H1 (cell line): ENCODE results near the gene DOHH. TPM values are rescaled to one million over a fixed set of nuclear protein-coding genes. Genes with fewer than 3 reads are reported as not detected.

Experiments used
- CTCF ChIA-PET: fragments of 300-600 bp; sonication (Branson Sonifier 250); formaldehyde crosslinking; loops from one replicate; lab custom pipeline; 2021; ENCODE audit not compliant: partially characterized antibody; lab: Charles Lee
- POLR2A ChIA-PET: fragments of 300-600 bp; sonication (Branson Sonifier 250); formaldehyde crosslinking; loops from one replicate; lab custom pipeline; 2021; ENCODE audit warnings: inconsistent platforms; ENCODE audit not compliant: partially characterized antibody; lab: Charles Lee
- DNase-seq, 2 experiments: peaks; one replicate each; pipeline versions ENCODE4 v3.0.0 to v3.0.0-alpha.2; 2010 to 2022; ENCODE audit warnings: low spot score in 2 of 2, low read depth in 1 of 2, mixed read lengths in 1 of 2
- FAIRE-seq: peaks from 2 replicates; lab custom pipeline; 2011; peaks lifted over from hg19 to GRCh38; lab: Jason Lieb, UNC
- H2AFZ ChIP-seq: 2 replicates; pipeline ENCODE4 v1.8.1; 2012; ENCODE audit warnings: low read length, inconsistent platforms
- H2AK5ac ChIP-seq: 2 replicates; pipeline ENCODE4 v1.6.1; 2013; ENCODE audit warnings: low read depth, low read length
- H2BK120ac ChIP-seq: replicated peaks from 2 replicates; pipeline ENCODE3; 2013; ENCODE audit warnings: low read depth, low read length, inconsistent platforms
- H2BK12ac ChIP-seq: 2 replicates; pipeline ENCODE4 v1.6.1; 2013; ENCODE audit warnings: low read depth, low read length
- H2BK15ac ChIP-seq: 2 replicates; pipeline ENCODE4 v1.6.1; 2013; ENCODE audit warnings: low read length
- H2BK20ac ChIP-seq: 2 replicates; pipeline ENCODE4 v1.6.1; 2013; ENCODE audit warnings: low read length
- H2BK5ac ChIP-seq: 2 replicates; pipeline ENCODE4 v1.6.1; 2013; ENCODE audit warnings: low read depth, low read length
- H3K14ac ChIP-seq: 2 replicates; pipeline ENCODE4 v1.6.1; 2013; ENCODE audit warnings: inconsistent platforms; ENCODE audit not compliant: insufficient read length
- H3K18ac ChIP-seq: 2 replicates; pipeline ENCODE4 v1.6.1; 2013; ENCODE audit warnings: low read length; ENCODE audit errors: extremely low read depth
- H3K23ac ChIP-seq: 2 replicates; pipeline ENCODE4 v1.6.1; 2013; ENCODE audit warnings: inconsistent platforms; ENCODE audit not compliant: insufficient read length
- H3K23me2 ChIP-seq: 2 replicates; pipeline ENCODE4 v1.6.1; 2013; ENCODE audit warnings: low read depth, low read length
- H3K27ac ChIP-seq: 2 replicates; pipeline ENCODE4 v1.6.1; 2011; ENCODE audit warnings: low read depth, low read length, inconsistent platforms
- H3K27me3 ChIP-seq, 4 experiments: replicated peaks in 1 of 4; 1 replicate in 1 of 4; 2 replicates in 3 of 4; pipeline versions ENCODE4 v1.6.1 to v1.8.1; 2011 to 2013; ENCODE audit warnings: low read length in 3 of 4, mild to moderate bottlenecking in 3 of 4, inconsistent platforms in 2 of 4, mixed read lengths in 2 of 4, moderate library complexity in 1 of 4; ENCODE audit not compliant: control insufficient read depth in 3 of 4, insufficient read depth in 3 of 4; ENCODE audit errors: extremely low read depth in 1 of 4
- H3K36me3 ChIP-seq, 4 experiments: 2 replicates each; pipeline versions ENCODE4 v1.6.1 to v1.8.1; 2011 to 2013; ENCODE audit warnings: mild to moderate bottlenecking in 4 of 4, low read length in 3 of 4, moderate library complexity in 2 of 4, control low read depth in 1 of 4, inconsistent platforms in 1 of 4; ENCODE audit not compliant: insufficient read depth in 4 of 4, control insufficient read depth in 2 of 4
- H3K4ac ChIP-seq: replicated peaks from 2 replicates; pipeline ENCODE3; 2013; ENCODE audit warnings: low read length, low read depth, mixed read lengths, inconsistent platforms; ENCODE audit not compliant: insufficient read length
- H3K4me1 ChIP-seq, 4 experiments: replicated peaks in 1 of 4; 1 replicate in 1 of 4; 2 replicates in 3 of 4; pipeline versions ENCODE4 v1.6.1 to v1.8.1; 2011 to 2013; ENCODE audit warnings: low read length in 3 of 4, inconsistent platforms in 2 of 4, mixed read lengths in 1 of 4; ENCODE audit not compliant: insufficient read depth in 4 of 4, control insufficient read depth in 3 of 4
- H3K4me2 ChIP-seq, 2 experiments: 2 replicates each; pipeline versions ENCODE4 v1.6.1 to v1.8.1; 2011 to 2013; ENCODE audit warnings: low read depth in 2 of 2, low read length in 2 of 2, control low read depth in 1 of 2, inconsistent platforms in 1 of 2, mild to moderate bottlenecking in 1 of 2; ENCODE audit not compliant: insufficient read depth in 1 of 2
- H3K4me3 ChIP-seq, 4 experiments: fragments of 200-600, 300-600 bp in 1 of 4; sonication (generic), shearing (Covaris generic), sonication (Bioruptor Twin) in 1 of 4; 2 replicates each; pipeline versions ENCODE4 v1.5.1 to v1.8.1; 2011 to 2016; ENCODE audit warnings: low read length in 4 of 4, low read depth in 3 of 4, control low read depth in 2 of 4, inconsistent platforms in 2 of 4, mild to moderate bottlenecking in 2 of 4, mixed read lengths in 1 of 4, moderate library complexity in 1 of 4; ENCODE audit not compliant: insufficient read depth in 2 of 4; ENCODE audit errors: extremely low read depth in 1 of 4
- H3K56ac ChIP-seq: replicated peaks from 2 replicates; pipeline ENCODE3; 2013; ENCODE audit warnings: low read depth, mild to moderate bottlenecking, mixed read lengths, low read length, inconsistent platforms; ENCODE audit not compliant: insufficient read length
- H3K79me1 ChIP-seq: 2 replicates; pipeline ENCODE4 v1.6.1; 2013; ENCODE audit warnings: low read depth, low read length, control low read depth
- H3K79me2 ChIP-seq, 2 experiments: 2 replicates each; pipeline versions ENCODE4 v1.6.1 to v1.8.1; 2012 to 2013; ENCODE audit warnings: low read length in 2 of 2, mild to moderate bottlenecking in 2 of 2, inconsistent platforms in 1 of 2; ENCODE audit not compliant: insufficient read depth in 2 of 2, control insufficient read depth in 1 of 2
- H3K9ac ChIP-seq, 4 experiments: replicated peaks in 1 of 4; 1 replicate in 1 of 4; 2 replicates in 3 of 4; pipeline versions ENCODE4 v1.6.1 to v1.8.1; 2011 to 2013; ENCODE audit warnings: low read depth in 3 of 4, low read length in 3 of 4, control low read depth in 2 of 4, mild to moderate bottlenecking in 2 of 4, moderate library complexity in 2 of 4, inconsistent platforms in 1 of 4; ENCODE audit errors: extremely low read depth in 1 of 4
- H3K9me3 ChIP-seq, 2 experiments: 2 replicates each; pipeline versions ENCODE4 v1.6.1 to v1.8.1; 2012 to 2013; ENCODE audit warnings: mild to moderate bottlenecking in 2 of 2, moderate library complexity in 2 of 2, control low read depth in 1 of 2, inconsistent platforms in 1 of 2, low read depth in 1 of 2, low read length in 1 of 2, mixed read lengths in 1 of 2; ENCODE audit not compliant: insufficient read depth in 2 of 2
- H4K20me1 ChIP-seq, 2 experiments: replicated peaks in 1 of 2; 2 replicates each; pipeline versions ENCODE3 to v1.8.1; 2011 to 2013; ENCODE audit warnings: inconsistent platforms in 2 of 2, low read length in 2 of 2, mild to moderate bottlenecking in 1 of 2; ENCODE audit not compliant: insufficient read depth in 2 of 2, control insufficient read depth in 1 of 2
- H4K5ac ChIP-seq: 2 replicates; pipeline ENCODE4 v1.6.1; 2013; ENCODE audit warnings: low read length, low read depth, mixed read lengths, inconsistent platforms; ENCODE audit not compliant: insufficient read length
- H4K8ac ChIP-seq: 2 replicates; pipeline ENCODE4 v1.8.0; 2013; ENCODE audit warnings: mild to moderate bottlenecking, moderate library complexity, low read length, inconsistent platforms; ENCODE audit not compliant: insufficient read depth; ENCODE audit errors: extremely low read depth
- H4K91ac ChIP-seq: replicated peaks from 2 replicates; pipeline ENCODE3; 2013; ENCODE audit warnings: low read length, mixed read lengths, inconsistent platforms; ENCODE audit not compliant: insufficient read length
- ASH2L ChIP-seq: fragments of 200-600, 300-600 bp; sonication (generic); IDR thresholded peaks from one replicate; pipeline ENCODE4 v1.7.1; 2017; ENCODE audit warnings: low read length
- CBX8 ChIP-seq: fragments of 300-800, 300-1000 bp; sonication (generic); IDR thresholded peaks from 2 replicates; pipeline ENCODE4 v1.7.1; 2016; ENCODE audit warnings: low read depth, low read length, borderline replicate concordance
- CHD2 ChIP-seq: IDR thresholded peaks from 2 replicates; pipeline ENCODE4 v1.6.1; 2012; ENCODE audit warnings: low read length, improper control_type of control experiment
- E2F6 ChIP-seq: IDR thresholded peaks from 2 replicates; pipeline ENCODE4 v1.6.1; 2012; ENCODE audit warnings: inconsistent platforms
- GABPA ChIP-seq: IDR thresholded peaks from 2 replicates; pipeline ENCODE4 v1.6.1; 2011; ENCODE audit warnings: mild to moderate bottlenecking, low read length, moderate library complexity, borderline replicate concordance; ENCODE audit not compliant: insufficient read depth
- KDM4A ChIP-seq: IDR thresholded peaks from one replicate; pipeline ENCODE4 v1.7.1; 2012; ENCODE audit warnings: low read depth, mild to moderate bottlenecking, moderate library complexity, low read length, inconsistent platforms; ENCODE audit not compliant: severe bottlenecking
- KDM5A ChIP-seq: fragments of 200-600 bp; IDR thresholded peaks from 2 replicates; pipeline ENCODE4 v1.7.1; 2012; ENCODE audit warnings: mild to moderate bottlenecking, low read length, inconsistent platforms, mixed read lengths
- MAFK ChIP-seq: IDR thresholded peaks from 2 replicates; pipeline ENCODE4 v1.6.1; 2012; ENCODE audit warnings: low read depth, mild to moderate bottlenecking, improper control_type of control experiment, low read length
- RNF2 ChIP-seq: fragments of 200-900, 300-1000 bp; sonication (generic); IDR thresholded peaks from 2 replicates; pipeline ENCODE4 v1.7.1; 2016; ENCODE audit warnings: borderline replicate concordance, low read depth, mild to moderate bottlenecking, antibody characterized with exemption, low read length; ENCODE audit not compliant: poor library complexity, severe bottlenecking; ENCODE audit errors: missing control alignments
- RXRA ChIP-seq: IDR thresholded peaks from 2 replicates; pipeline ENCODE4 v1.6.1; 2011; ENCODE audit warnings: low read depth, mild to moderate bottlenecking, low read length, moderate library complexity; ENCODE audit not compliant: insufficient read depth
- TAF7 ChIP-seq: optimal IDR thresholded peaks from 2 replicates; pipeline ENCODE3; 2011; ENCODE audit warnings: low read depth, mild to moderate bottlenecking, inconsistent platforms, low read length, moderate library complexity, borderline replicate concordance
- TCF12 ChIP-seq: IDR thresholded peaks from 2 replicates; pipeline ENCODE4 v1.6.1; 2011; ENCODE audit warnings: low read depth, mild to moderate bottlenecking, low read length
- WGBS, 2 experiments: shearing (Covaris generic) in 1 of 2; methylation state at CpG; one replicate each; pipeline versions ENCODE4 v1.1.6 to v1.1.7; 2013 to 2015; ENCODE audit warnings: low lambda C conversion rate in 2 of 2, mixed read lengths in 2 of 2, inconsistent platforms in 1 of 2, low coverage in 1 of 2, missing lambda C conversion rate in 1 of 2; ENCODE audit not compliant: insufficient replicate concordance in 2 of 2, insufficient coverage in 1 of 2, insufficient read length in 1 of 2; ENCODE audit errors: extremely low coverage in 1 of 2, missing lambda C conversion rate in 1 of 2; 5-methylcytosine and 5-hydroxymethylcytosine counted together
- polyA plus RNA-seq, 7 experiments: library from polyadenylated mRNA; depleted of rRNA in 3 of 7; stranded (reverse) in 5 of 7; unstranded in 2 of 7; fragments of >200 nt in 5 of 7; fragments of 200-250 nt in 2 of 7; gene quantifications; 1 replicate in 5 of 7; 2 replicates in 1 of 7; 4 replicates in 1 of 7; pipeline versions ENCODE4 v1.2.1 to v1.2.3, GENCODE V29; 2011 to 2013; ENCODE audit warnings: missing spikeins in 2 of 7, mixed read lengths in 2 of 7
- total RNA-seq: library from RNA; stranded (reverse); fragmentation: NEBNext Ultra II Directional; extraction: Animal tissue kit (Norgen Biotek cat#: 25700); gene quantifications from 2 replicates; pipeline ENCODE4 v1.2.1, GENCODE V29; 2021

Gene DOHH
- total and polyA plus RNA-seq, 2 of the 8 experiments (the other 6 are each of a cell fraction or from before 2014, with no cell fraction given), result 7.3 to 17.7 TPM

GRCh38 chr19:3455393-3455955 is 45.0 kb downstream of the DOHH start:
- no peak overlapping the region for H4K5ac ChIP-seq
- H2AFZ ChIP-seq, result no peak overlapping the region
- H3K9me3 ChIP-seq, result no peaks in the 10 kb centered on the region
- peaks cover 6 to 30% (median 24%) of the 10 kb centered on the region in 4 experiments for H3K27me3 ChIP-seq
- peaks cover 0 to 24% (median 9%) of the 10 kb centered on the region in 4 experiments; a peak in 6 of 7 replicates for H3K4me1 ChIP-seq
- no peak overlapping the region for H3K23ac ChIP-seq
- H3K9ac ChIP-seq, result no peak overlapping the region
- H4K91ac ChIP-seq, result no peak overlapping the region
- H3K56ac ChIP-seq, result no peak overlapping the region
- peaks cover 4% of the 10 kb centered on the region; the same call in 1 of the 2 replicates for H3K23me2 ChIP-seq
- WGBS, 2 experiments, result 87% methylated on average over 7 of the region's 7 CpGs; no CpG with 5 or more reads in 1 of the 2 experiments
- TF ChIP-seq RXRA, result no peak
- no peak for TF ChIP-seq GABPA
- TF ChIP-seq CBX8, result no peak
- no peak for TF ChIP-seq ASH2L
- no peak for TF ChIP-seq RNF2
- no peak for TF ChIP-seq CHD2
- no peak for TF ChIP-seq E2F6
- no peak for TF ChIP-seq TAF7
- TF ChIP-seq KDM5A, result no peak
- TF ChIP-seq MAFK, result no peak
- no peak for TF ChIP-seq KDM4A
- TF ChIP-seq TCF12, result no peak
- H2BK5ac ChIP-seq, result no peak overlapping the region
- no peak overlapping the region for H3K4me3 ChIP-seq
- no peak overlapping the region for H2BK15ac ChIP-seq
- no peak overlapping the region for H2BK12ac ChIP-seq
- H2BK120ac ChIP-seq, result no peak overlapping the region
- POLR2A ChIA-PET, result no interaction called here
- H3K79me1 ChIP-seq, result no peaks in the 10 kb centered on the region
- no peak overlapping the region for H4K8ac ChIP-seq
- no peak overlapping the region for H3K4ac ChIP-seq
- no peak overlapping the region for H2AK5ac ChIP-seq
- FAIRE-seq (no peak), DNase-seq (no peak)
- H4K20me1 ChIP-seq, result peaks cover 3 to 7% of the 10 kb centered on the region in 2 experiments
- H3K4me2 ChIP-seq, result no peak overlapping the region
- H3K18ac ChIP-seq, result no peak overlapping the region
- H3K27ac ChIP-seq, result no peak overlapping the region
- H3K14ac ChIP-seq, result no peak overlapping the region
- CTCF ChIA-PET, result no interaction called here
- no peaks in the 10 kb centered on the region for H3K79me2 ChIP-seq
- no peaks in the 10 kb centered on the region for H3K36me3 ChIP-seq
- H2BK20ac ChIP-seq, result no peak overlapping the region
